K562 (cell line): ENCODE data around the gene TASP1. TPM values are rescaled to one million over a fixed set of nuclear protein-coding genes. Genes with fewer than 3 reads are reported as not detected.

Experiments used
- ATAC-seq: fragments of 200-7000 bp; cut with Tn5 transposase; 3 replicates; pipeline ENCODE4 v1.9.1; 2020; ENCODE audit warnings: moderate library complexity
- BruUV-seq: library from RNA; stranded (reverse); fragments of 400-500 nt; replicated peaks from 2 replicates; lab custom pipeline; 2021; lab: Mats Ljungman, UMichigan
- CTCF ChIA-PET: fragments of 300-600 bp; formaldehyde crosslinking; extraction: SDS; loops from one replicate; lab custom pipeline; 2021; ENCODE audit warnings: low intra/inter-chr PET ratio; lab: Yijun Ruan, JAX
- POLR2A ChIA-PET: fragments of 300-600, 350-650 bp; sonication (Branson Sonifier 250); formaldehyde crosslinking; extraction: SDS; loops from one replicate; lab custom pipeline; 2021; ENCODE audit warnings: antibody characterized with exemption, inconsistent platforms; lab: Yijun Ruan, JAX
- DNase-seq, 4 experiments: peaks; one replicate each; pipeline versions ENCODE4 v3.0.0 to v3.0.0-alpha.2; 2011 to 2018; ENCODE audit warnings: low spot score in 3 of 4, mixed read lengths in 3 of 4; ENCODE audit errors: extremely low read depth in 1 of 4
- FAIRE-seq: peaks from 2 replicates; lab custom pipeline; 2011; peaks lifted over from hg19 to GRCh38; lab: Jason Lieb, UNC
- H2AFZ ChIP-seq: 2 replicates; pipeline ENCODE4 v1.6.0; 2011; ENCODE audit warnings: low read depth, low read length, control low read depth, inconsistent platforms
- H3K27ac ChIP-seq: fragments of 200-600 bp; 3 replicates; pipeline ENCODE4 v1.8.0; 2011; ENCODE audit warnings: low read depth, mild to moderate bottlenecking, control low read depth, inconsistent platforms, low read length, moderate library complexity, mixed read lengths; ENCODE audit errors: extremely low read depth
- H3K27me3 ChIP-seq, 2 experiments: fragments of 300-600 bp in 1 of 2; 2 replicates in 1 of 2; 3 replicates in 1 of 2; pipeline versions ENCODE4 v1.6.0 to v1.8.0; 2011; ENCODE audit warnings: inconsistent platforms in 2 of 2, low read length in 2 of 2, mild to moderate bottlenecking in 1 of 2, mixed read lengths in 1 of 2, moderate library complexity in 1 of 2; ENCODE audit not compliant: control insufficient read depth in 2 of 2, insufficient read depth in 2 of 2
- H3K36me3 ChIP-seq: fragments of 300-600 bp; 3 replicates; pipeline ENCODE4 v1.8.0; 2011; ENCODE audit warnings: mild to moderate bottlenecking, low read length, inconsistent platforms; ENCODE audit not compliant: control insufficient read depth, insufficient read depth
- H3K4me1 ChIP-seq, 2 experiments: fragments of 200-600 bp in 1 of 2; replicated peaks in 1 of 2; 2 replicates in 1 of 2; 3 replicates in 1 of 2; pipeline versions ENCODE4 v1.5.1 to v1.8.0; 2011; ENCODE audit warnings: inconsistent platforms in 2 of 2, low read length in 2 of 2, mild to moderate bottlenecking in 1 of 2, mixed read lengths in 1 of 2, moderate library complexity in 1 of 2; ENCODE audit not compliant: control insufficient read depth in 2 of 2, insufficient read depth in 2 of 2
- H3K4me2 ChIP-seq: 2 replicates; pipeline ENCODE4 v1.6.1; 2011; ENCODE audit warnings: low read length, control low read depth, inconsistent platforms, mixed read lengths; ENCODE audit not compliant: insufficient read depth
- H3K4me3 ChIP-seq: fragments of 200-600 bp; sonication (generic), shearing (Covaris generic); 2 replicates; pipeline ENCODE4 v1.5.1; 2016; ENCODE audit warnings: control low read depth, inconsistent platforms
- H3K79me2 ChIP-seq: fragments of 200-600 bp; 3 replicates; pipeline ENCODE4 v1.8.0; 2011; ENCODE audit warnings: low read length, inconsistent platforms; ENCODE audit not compliant: control insufficient read depth, insufficient read depth
- H3K9ac ChIP-seq, 2 experiments: 2 replicates each; pipeline versions ENCODE4 v1.6.0 to v1.6.1; 2011; ENCODE audit warnings: low read depth in 2 of 2, low read length in 2 of 2, control low read depth in 1 of 2, inconsistent platforms in 1 of 2, mild to moderate bottlenecking in 1 of 2, mixed read lengths in 1 of 2; ENCODE audit not compliant: insufficient read depth in 1 of 2
- H3K9me1 ChIP-seq: one replicate; pipeline ENCODE4 v1.6.0; 2011; ENCODE audit warnings: inconsistent platforms, mild to moderate bottlenecking, low read length, moderate library complexity; ENCODE audit not compliant: control insufficient read depth, insufficient read depth
- H3K9me3 ChIP-seq: replicated peaks from 2 replicates; pipeline ENCODE4 v1.5.1; 2011; ENCODE audit warnings: low read depth, low read length, inconsistent platforms; ENCODE audit not compliant: control insufficient read depth, insufficient read depth
- H4K20me1 ChIP-seq: replicated peaks from 2 replicates; pipeline ENCODE4 v1.6.1; 2011; ENCODE audit warnings: low read length, inconsistent platforms, mixed read lengths; ENCODE audit not compliant: control insufficient read depth, insufficient read depth
- CBX5 ChIP-seq: IDR thresholded peaks from 2 replicates; pipeline ENCODE4 v1.6.1; 2014; ENCODE audit warnings: low read depth, borderline replicate concordance
- EWSR1 ChIP-seq: fragments of 450-650 bp; IDR thresholded peaks from 2 replicates; pipeline ENCODE4 v1.6.1; 2018; ENCODE audit warnings: borderline replicate concordance, mild to moderate bottlenecking, low read depth, moderate library complexity; ENCODE audit not compliant: partially characterized antibody
- RBBP5 ChIP-seq: fragments of 200-600 bp; sonication (generic); IDR thresholded peaks from 2 replicates; pipeline ENCODE4 v1.6.1; 2012; ENCODE audit warnings: borderline replicate concordance, mild to moderate bottlenecking, low read length, control low read depth, inconsistent platforms; ENCODE audit not compliant: insufficient read depth, poor library complexity, severe bottlenecking
- SMAD2 ChIP-seq: fragments of 150-350 bp; IDR thresholded peaks from 2 replicates; pipeline ENCODE4 v1.6.1; 2014; ENCODE audit warnings: low read depth, mild to moderate bottlenecking, low read length
- SRSF3 ChIP-seq: fragments of 200-400 bp; formaldehyde crosslinking; IDR thresholded peaks from 2 replicates; pipeline ENCODE4 v1.6.1; 2016; ENCODE audit warnings: mild to moderate bottlenecking, low read length, moderate library complexity; ENCODE audit not compliant: insufficient read depth
- THRB ChIP-seq: fragments of 450-650 bp; formaldehyde crosslinking; conservative IDR thresholded peaks from 2 replicates; pipeline ENCODE4 v1.4.0; 2022; ENCODE audit warnings: mild to moderate bottlenecking, missing genetic modification characterization
- TOE1 ChIP-seq, 2 experiments: fragments of 450-650 bp in 1 of 2; sonication (generic) in 1 of 2; formaldehyde crosslinking in 1 of 2; IDR thresholded peaks; 2 replicates each; pipeline versions ENCODE4 v1.7.1 to v1.8.0; 2016 to 2022; ENCODE audit warnings: borderline replicate concordance in 2 of 2, mild to moderate bottlenecking in 2 of 2, antibody characterized with exemption in 1 of 2, inconsistent platforms in 1 of 2, low read depth in 1 of 2, missing genetic modification reagents in 1 of 2, moderate library complexity in 1 of 2
- ZNF232 ChIP-seq: sonication (generic); formaldehyde crosslinking; IDR thresholded peaks from 2 replicates; pipeline ENCODE4 v1.8.0; 2022; ENCODE audit warnings: mild to moderate bottlenecking, missing genetic modification reagents
- ZNF584 ChIP-seq: fragments of 200-800 bp; sonication (Bioruptor generic); IDR thresholded peaks from 2 replicates; pipeline ENCODE4 v1.6.1; 2016; ENCODE audit warnings: low read depth, mild to moderate bottlenecking, missing genetic modification characterization, missing compliant biosample characterization
- ZNF609 ChIP-seq: sonication (generic); formaldehyde crosslinking; IDR thresholded peaks from 2 replicates; pipeline ENCODE4 v1.8.1; 2023; ENCODE audit warnings: missing genetic modification reagents, mild to moderate bottlenecking, borderline replicate concordance
- ZNF644 ChIP-seq: fragments of 200-800 bp; sonication (Bioruptor generic); IDR thresholded peaks from 2 replicates; pipeline ENCODE4 v1.6.1; 2016; ENCODE audit warnings: low read depth, missing genetic modification characterization, missing compliant biosample characterization
- ZNF764 ChIP-seq: fragments of 250-450 bp; sonication (Bioruptor Pico); IDR thresholded peaks from 2 replicates; pipeline ENCODE4 v1.4.0; 2020; ENCODE audit warnings: low read depth, mild to moderate bottlenecking, moderate library complexity
- WGBS: fragments of 100-300 bp; shearing (Covaris generic); methylation state at CpG from one replicate; pipeline ENCODE4 v1.1.6; 2016; ENCODE audit warnings: low coverage, mixed read lengths; ENCODE audit not compliant: insufficient coverage; ENCODE audit errors: missing lambda C conversion rate; 5-methylcytosine and 5-hydroxymethylcytosine counted together
- in situ Hi-C: fragments of 300-500 bp; cut with MboI; formaldehyde crosslinking; loops from 4 replicates; pipeline ENCODE4 v1.15.0; 2018; ENCODE audit warnings: inconsistent platforms, mixed read lengths
- intact Hi-C: fragments of 100-400 bp; cut with micrococcal nuclease; formaldehyde crosslinking; loops from 2 replicates; pipeline ENCODE4 v1.14.2; 2022
- polyA plus RNA-seq, 8 experiments: library from polyadenylated mRNA; depleted of rRNA in 4 of 8; stranded (reverse) in 5 of 8; unstranded in 3 of 8; fragments of >200 nt; fragmentation: Nextera tagmentation in 2 of 8; fragmentation: Illumina TruSeq in 1 of 8; extraction: Ambion mirVana in 2 of 8; extraction: Trizol in 1 of 8; gene quantifications; 2 replicates each; pipeline versions ENCODE4 v1.2.1 to v1.2.3, GENCODE V29; 2011 to 2014; ENCODE audit warnings: inconsistent platforms in 1 of 8, missing spikeins in 1 of 8
- total RNA-seq, 7 experiments: library from RNA; depleted of rRNA in 6 of 7; stranded (reverse); fragments of >200 nt in 6 of 7; fragmentation: Illumina TruSeq in 2 of 7; extraction: Trizol in 2 of 7; gene quantifications; 2 replicates each; pipeline versions ENCODE4 v1.2.1 to v1.2.3, GENCODE V29; 2011 to 2021; ENCODE audit warnings: low replicate concordance in 1 of 7
- TF ChIP-seq, protein P1 (sequence below): fragments of 250-450 bp; sonication (Bioruptor Pico); IDR thresholded peaks from 2 replicates; pipeline ENCODE4 v1.5.0; 2020; ENCODE audit warnings: mild to moderate bottlenecking, borderline replicate concordance

The TASP1 gene
- total and polyA plus RNA-seq, 9 of the 15 experiments (the other 6 are each of a cell fraction or from before 2014, with no cell fraction given): 3.7 to 10.6 (median 6.4) TPM

DNA sequence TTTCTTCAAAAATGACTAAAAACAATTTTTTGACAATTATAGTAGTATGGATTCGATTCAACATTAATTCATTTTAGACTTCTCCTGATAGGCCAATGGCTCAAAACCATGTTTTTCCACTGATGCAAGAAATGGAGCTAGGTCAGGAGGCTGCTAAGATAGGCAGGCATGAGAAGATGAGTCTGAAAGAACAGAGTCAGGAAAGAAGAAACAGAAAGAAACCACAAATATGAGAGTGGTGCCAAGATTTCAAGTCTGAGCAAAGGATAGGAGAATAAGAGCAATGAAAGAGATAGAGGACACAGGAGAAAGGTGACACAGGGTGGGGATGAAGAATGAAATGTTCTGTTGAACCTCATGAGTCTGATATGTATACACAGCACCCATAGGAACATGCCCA, 112.2 kb downstream of the TASP1 start:
- intact Hi-C loops (no loop called here), in situ Hi-C loops (no loop called here)
- TF ChIP-seq ZNF584 (CRISPR knock-in tag) (no peak), TOE1 (IDR thresholded peaks at IDR 0.05; ENCODE audit: borderline replicate concordance) (no peak), TOE1 (CRISPR knock-in tag; IDR thresholded peaks at IDR 0.05; ENCODE audit: borderline replicate concordance, low read depth) (no peak), ZNF609 (CRISPR knock-in tag) (no peak), ZNF764 (CRISPR knock-in tag) (no peak), ZNF644 (tag) (no peak), ZNF232 (CRISPR knock-in tag) (no peak), THRB (CRISPR knock-in tag) (no peak), RBBP5 (no peak), SRSF3 (no peak), EWSR1 (no peak), SMAD2 (no peak), CBX5 (no peak)
- TF ChIP-seq, protein P1, sequence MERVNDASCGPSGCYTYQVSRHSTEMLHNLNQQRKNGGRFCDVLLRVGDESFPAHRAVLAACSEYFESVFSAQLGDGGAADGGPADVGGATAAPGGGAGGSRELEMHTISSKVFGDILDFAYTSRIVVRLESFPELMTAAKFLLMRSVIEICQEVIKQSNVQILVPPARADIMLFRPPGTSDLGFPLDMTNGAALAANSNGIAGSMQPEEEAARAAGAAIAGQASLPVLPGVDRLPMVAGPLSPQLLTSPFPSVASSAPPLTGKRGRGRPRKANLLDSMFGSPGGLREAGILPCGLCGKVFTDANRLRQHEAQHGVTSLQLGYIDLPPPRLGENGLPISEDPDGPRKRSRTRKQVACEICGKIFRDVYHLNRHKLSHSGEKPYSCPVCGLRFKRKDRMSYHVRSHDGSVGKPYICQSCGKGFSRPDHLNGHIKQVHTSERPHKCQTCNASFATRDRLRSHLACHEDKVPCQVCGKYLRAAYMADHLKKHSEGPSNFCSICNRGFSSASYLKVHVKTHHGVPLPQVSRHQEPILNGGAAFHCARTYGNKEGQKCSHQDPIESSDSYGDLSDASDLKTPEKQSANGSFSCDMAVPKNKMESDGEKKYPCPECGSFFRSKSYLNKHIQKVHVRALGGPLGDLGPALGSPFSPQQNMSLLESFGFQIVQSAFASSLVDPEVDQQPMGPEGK (CRISPR knock-in tag): no peak

More for the DNA sequence above, 112.2 kb downstream of the TASP1 start:
- Histone ChIP-seq H3K27ac (no peak overlapping the region), H3K4me1 (no peaks in the 10 kb centered on the region), H3K36me3 (peaks cover 5% of the 10 kb centered on the region; the same call in 2 of the 3 replicates), H2AFZ (no peak overlapping the region), H4K20me1 (no peaks in the 10 kb centered on the region; the same call in 1 of the 2 replicates), H3K4me3 (no peak overlapping the region), H3K27me3 (no peaks in the 10 kb centered on the region), H3K9me3 (no peaks in the 10 kb centered on the region), H3K9me1 (no peaks in the 10 kb centered on the region), H3K79me2 (no peaks in the 10 kb centered on the region), H3K9ac (no peak overlapping the region), H3K4me2 (no peak overlapping the region)
- ATAC-seq: no peak
- whole genome bisulfite sequencing: 78% methylated on average over 1 of the region's 1 CpG
- BruUV-seq: no TSS peak
- no peak for FAIRE-seq
- CTCF ChIA-PET: no interaction called here
- DNase-seq: no peak
- POLR2A ChIA-PET: no interaction called here
